ENCODE measurements around the gene GXYLT2. TPM values are rescaled to one million over a fixed set of nuclear protein-coding genes. Genes with fewer than 3 reads are reported as not detected.

GXYLT2 gene
- total RNA-seq, 6 donors from 2014 or later = 3.3 to 10.0 (median 5.9) TPM

DNA sequence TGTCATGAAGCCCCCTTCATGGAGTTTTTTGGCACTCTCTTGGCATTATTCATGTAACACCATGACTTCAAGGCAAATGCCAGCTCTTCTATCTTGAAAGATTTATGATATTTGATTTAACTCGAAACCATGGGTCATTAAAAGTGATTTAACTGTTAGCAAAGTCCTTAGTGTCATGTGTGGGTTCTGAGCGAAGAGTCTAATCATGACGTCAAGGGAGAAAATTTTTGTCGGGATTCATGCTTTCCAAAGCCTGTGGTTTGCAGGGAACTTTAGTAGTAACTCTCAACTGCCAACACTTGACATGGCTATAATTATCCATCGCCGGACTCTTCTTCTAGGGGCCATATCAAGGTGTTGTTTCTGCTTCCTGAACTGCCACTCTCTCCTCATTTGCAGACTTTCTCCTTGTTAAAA is 11.5 kb downstream of the GXYLT2 start:
- Histone ChIP-seq H3K27ac (no peak overlapping the region), H3K27me3 (no peaks in the 10 kb centered on the region), H3K4me3 (no peak overlapping the region), H3K4me1 (no peaks in the 10 kb centered on the region), H3K9me3 (no peaks in the 10 kb centered on the region), H3K36me3 (no peaks in the 10 kb centered on the region)
- DNase-seq (no peak), ATAC-seq (ENCODE audit: low FRiP score in 2 of 2) (no peak)
- WGBS, 2 donors = 74 to 78% methylated on average over 6 of the region's 6 CpGs
- TF ChIP-seq, protein P1, sequence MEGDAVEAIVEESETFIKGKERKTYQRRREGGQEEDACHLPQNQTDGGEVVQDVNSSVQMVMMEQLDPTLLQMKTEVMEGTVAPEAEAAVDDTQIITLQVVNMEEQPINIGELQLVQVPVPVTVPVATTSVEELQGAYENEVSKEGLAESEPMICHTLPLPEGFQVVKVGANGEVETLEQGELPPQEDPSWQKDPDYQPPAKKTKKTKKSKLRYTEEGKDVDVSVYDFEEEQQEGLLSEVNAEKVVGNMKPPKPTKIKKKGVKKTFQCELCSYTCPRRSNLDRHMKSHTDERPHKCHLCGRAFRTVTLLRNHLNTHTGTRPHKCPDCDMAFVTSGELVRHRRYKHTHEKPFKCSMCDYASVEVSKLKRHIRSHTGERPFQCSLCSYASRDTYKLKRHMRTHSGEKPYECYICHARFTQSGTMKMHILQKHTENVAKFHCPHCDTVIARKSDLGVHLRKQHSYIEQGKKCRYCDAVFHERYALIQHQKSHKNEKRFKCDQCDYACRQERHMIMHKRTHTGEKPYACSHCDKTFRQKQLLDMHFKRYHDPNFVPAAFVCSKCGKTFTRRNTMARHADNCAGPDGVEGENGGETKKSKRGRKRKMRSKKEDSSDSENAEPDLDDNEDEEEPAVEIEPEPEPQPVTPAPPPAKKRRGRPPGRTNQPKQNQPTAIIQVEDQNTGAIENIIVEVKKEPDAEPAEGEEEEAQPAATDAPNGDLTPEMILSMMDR (IDR thresholded peaks at IDR 0.05) = no peak
- TF ChIP-seq POLR2A (IDR thresholded peaks at IDR 0.05) (no peak), EP300 (IDR thresholded peaks at IDR 0.05) (no peak), POLR2AphosphoS5 (IDR thresholded peaks at IDR 0.05) (no peak)

DNA sequence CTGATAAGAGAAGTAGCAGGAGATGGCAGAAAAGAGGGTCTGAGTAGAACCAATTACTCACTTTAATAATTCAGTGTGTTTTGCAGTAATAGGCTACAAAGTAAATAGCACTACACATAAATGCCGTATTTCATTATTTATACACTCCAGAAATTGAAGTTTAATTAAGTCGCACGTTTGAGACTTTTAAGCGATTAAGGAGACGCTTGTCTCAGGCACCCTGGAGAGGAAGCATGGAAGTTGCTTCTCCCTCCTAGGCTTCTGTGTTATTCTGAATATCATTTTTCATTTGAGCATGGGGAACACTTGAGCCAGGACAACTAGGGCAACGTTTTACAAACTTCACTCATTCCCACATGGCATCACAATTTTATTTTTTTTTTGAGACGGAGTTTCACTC is 12.2 kb downstream of the GXYLT2 start:
- no peak overlapping the region for H3K4me3 ChIP-seq
- H3K27me3 ChIP-seq = no peaks in the 10 kb centered on the region
- H3K36me3 ChIP-seq = no peaks in the 10 kb centered on the region
- no peak for ATAC-seq (ENCODE audit: low FRiP score in 2 of 2)
- no peaks in the 10 kb centered on the region for H3K4me1 ChIP-seq
- no peak overlapping the region for H3K27ac ChIP-seq
- no peaks in the 10 kb centered on the region for H3K9me3 ChIP-seq
- 77 to 84% methylated on average over 7 of the region's 7 CpGs for WGBS, 2 donors
- no peak for TF ChIP-seq POLR2A (IDR thresholded peaks at IDR 0.05)
- no peak for TF ChIP-seq EP300 (IDR thresholded peaks at IDR 0.05)
- no peak for TF ChIP-seq POLR2AphosphoS5 (IDR thresholded peaks at IDR 0.05)
- DNase-seq = no peak

DNA sequence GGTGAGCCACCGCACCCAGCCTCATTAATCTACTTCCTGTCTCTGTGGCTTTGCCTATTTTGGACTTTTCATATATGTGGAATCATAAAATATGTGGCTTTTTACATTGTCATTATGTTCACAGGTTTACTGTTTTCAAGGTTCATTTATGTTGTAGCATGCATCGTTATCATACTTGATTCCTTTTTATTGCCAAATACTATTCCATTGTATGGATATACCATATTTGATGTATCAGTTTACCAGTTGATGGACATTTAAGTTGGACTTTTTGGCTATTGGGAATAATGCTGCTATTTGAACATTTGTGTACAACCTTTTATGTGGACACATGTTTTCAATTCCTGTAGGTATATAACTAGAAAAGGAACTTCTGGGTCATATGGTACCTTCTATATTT is 14.0 kb downstream of the GXYLT2 start:
- ATAC-seq (ENCODE audit: low FRiP score in 2 of 2) (no peak), DNase-seq (no peak)
- H3K4me3 ChIP-seq = no peak overlapping the region
- TF ChIP-seq EP300 (IDR thresholded peaks at IDR 0.05) (no peak), POLR2A (IDR thresholded peaks at IDR 0.05) (no peak), POLR2AphosphoS5 (IDR thresholded peaks at IDR 0.05) (no peak)
- TF ChIP-seq, protein P1 (IDR thresholded peaks at IDR 0.05) = no peak
- 94 to 97% methylated on average over 2 of the region's 2 CpGs for WGBS, 2 donors
- H3K36me3 ChIP-seq = no peaks in the 10 kb centered on the region
- H3K27me3 ChIP-seq = no peaks in the 10 kb centered on the region
- no peaks in the 10 kb centered on the region for H3K9me3 ChIP-seq
- H3K4me1 ChIP-seq = no peaks in the 10 kb centered on the region
- no peak overlapping the region for H3K27ac ChIP-seq

DNA sequence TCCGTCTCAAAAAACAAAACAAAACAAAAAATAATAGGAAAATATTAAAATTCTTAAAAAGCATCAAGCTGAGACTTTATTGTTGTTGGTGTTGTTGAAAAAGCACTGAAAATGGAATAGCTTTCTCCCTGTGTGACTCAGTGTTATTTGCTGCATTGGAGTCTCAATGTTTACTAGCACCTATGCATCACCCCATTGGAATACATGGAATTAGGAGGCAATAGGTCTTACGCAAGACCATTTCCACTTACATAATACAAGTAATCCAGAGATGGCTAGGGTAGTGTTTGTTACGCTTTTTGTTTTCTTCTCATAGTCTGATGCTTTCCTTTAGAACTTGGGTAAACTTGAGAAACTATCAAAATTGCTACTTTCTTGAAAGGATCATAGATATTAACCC is 15.2 kb downstream of the GXYLT2 start:
- ATAC-seq (ENCODE audit: low FRiP score in 2 of 2) (peak in 1 of 2 donors; percentile 53), DNase-seq (no peak)
- no peak overlapping the region for H3K4me3 ChIP-seq

DNA sequence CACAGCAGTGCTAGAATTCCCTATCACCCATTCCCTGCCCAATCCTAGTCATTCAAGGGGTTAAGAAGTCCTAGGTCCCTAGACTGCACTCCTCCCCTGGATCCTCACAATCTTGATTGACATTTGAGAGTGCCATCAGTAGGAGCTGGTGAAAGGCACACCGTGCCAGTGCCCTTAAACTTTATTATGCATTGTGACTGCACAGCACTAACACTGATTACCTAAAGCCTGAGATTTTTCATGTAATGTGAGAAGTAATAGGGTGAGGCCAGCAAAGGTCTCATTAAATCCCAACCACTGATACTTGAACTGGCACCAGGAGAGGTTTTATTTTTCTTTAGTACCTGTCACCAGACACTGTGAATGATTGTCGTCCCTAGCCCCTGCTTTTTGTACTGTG is 16.3 kb downstream of the GXYLT2 start:
- no peak overlapping the region for H3K27ac ChIP-seq
- WGBS, 2 donors = 69 to 73% methylated on average over 2 of the region's 2 CpGs
- H3K27me3 ChIP-seq = no peaks in the 10 kb centered on the region
- peaks cover 0 to 4% (median 0%) of the 10 kb centered on the region in 4 donors for H3K4me1 ChIP-seq
- no peaks in the 10 kb centered on the region for H3K9me3 ChIP-seq
- ATAC-seq (ENCODE audit: low FRiP score in 2 of 2) (no peak), DNase-seq (no peak)
- no peaks in the 10 kb centered on the region for H3K36me3 ChIP-seq
- no peak overlapping the region for H3K4me3 ChIP-seq
- TF ChIP-seq, protein P1 (IDR thresholded peaks at IDR 0.05) = no peak
- TF ChIP-seq POLR2A (IDR thresholded peaks at IDR 0.05) = no peak
- no peak for TF ChIP-seq EP300 (IDR thresholded peaks at IDR 0.05)

More for the DNA sequence above, 15.2 kb downstream of the GXYLT2 start:
- no peaks in the 10 kb centered on the region for H3K36me3 ChIP-seq
- H3K27ac ChIP-seq = no peak overlapping the region
- peak in 1 of 4 donors; percentile 8 for TF ChIP-seq EP300 (IDR thresholded peaks at IDR 0.05)
- peak in 1 of 2 donors; percentile 48 for TF ChIP-seq POLR2AphosphoS5 (IDR thresholded peaks at IDR 0.05)
- TF ChIP-seq, protein P1 (IDR thresholded peaks at IDR 0.05) = no peak
- H3K9me3 ChIP-seq = no peaks in the 10 kb centered on the region
- WGBS, 2 donors = 78 to 90% methylated on average over 3 of the region's 3 CpGs
- H3K27me3 ChIP-seq = no peaks in the 10 kb centered on the region
- no peaks in the 10 kb centered on the region for H3K4me1 ChIP-seq
